ENCODE measurements around the gene CCDC171. TPM values are rescaled to one million over a fixed set of nuclear protein-coding genes. Genes with fewer than 3 reads are reported as not detected.

CCDC171 gene
- total and polyA plus RNA-seq, 4 donors: 0.13 to 1.1 (median 0.43) TPM

GRCh38 chr9:15612962-15613361, 60.1 kb downstream of the CCDC171 start (continued):
- TF ChIP-seq, protein P1, sequence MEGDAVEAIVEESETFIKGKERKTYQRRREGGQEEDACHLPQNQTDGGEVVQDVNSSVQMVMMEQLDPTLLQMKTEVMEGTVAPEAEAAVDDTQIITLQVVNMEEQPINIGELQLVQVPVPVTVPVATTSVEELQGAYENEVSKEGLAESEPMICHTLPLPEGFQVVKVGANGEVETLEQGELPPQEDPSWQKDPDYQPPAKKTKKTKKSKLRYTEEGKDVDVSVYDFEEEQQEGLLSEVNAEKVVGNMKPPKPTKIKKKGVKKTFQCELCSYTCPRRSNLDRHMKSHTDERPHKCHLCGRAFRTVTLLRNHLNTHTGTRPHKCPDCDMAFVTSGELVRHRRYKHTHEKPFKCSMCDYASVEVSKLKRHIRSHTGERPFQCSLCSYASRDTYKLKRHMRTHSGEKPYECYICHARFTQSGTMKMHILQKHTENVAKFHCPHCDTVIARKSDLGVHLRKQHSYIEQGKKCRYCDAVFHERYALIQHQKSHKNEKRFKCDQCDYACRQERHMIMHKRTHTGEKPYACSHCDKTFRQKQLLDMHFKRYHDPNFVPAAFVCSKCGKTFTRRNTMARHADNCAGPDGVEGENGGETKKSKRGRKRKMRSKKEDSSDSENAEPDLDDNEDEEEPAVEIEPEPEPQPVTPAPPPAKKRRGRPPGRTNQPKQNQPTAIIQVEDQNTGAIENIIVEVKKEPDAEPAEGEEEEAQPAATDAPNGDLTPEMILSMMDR (IDR thresholded peaks at IDR 0.05; ENCODE audit: low read depth, low read length, missing input control): no peak
- TF ChIP-seq JUND (IDR thresholded peaks at IDR 0.05) (no peak), HNF4G (IDR thresholded peaks at IDR 0.05) (no peak)
- TF ChIP-seq, protein P2, sequence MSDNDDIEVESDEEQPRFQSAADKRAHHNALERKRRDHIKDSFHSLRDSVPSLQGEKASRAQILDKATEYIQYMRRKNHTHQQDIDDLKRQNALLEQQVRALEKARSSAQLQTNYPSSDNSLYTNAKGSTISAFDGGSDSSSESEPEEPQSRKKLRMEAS (IDR thresholded peaks at IDR 0.05): no peak

DNA sequence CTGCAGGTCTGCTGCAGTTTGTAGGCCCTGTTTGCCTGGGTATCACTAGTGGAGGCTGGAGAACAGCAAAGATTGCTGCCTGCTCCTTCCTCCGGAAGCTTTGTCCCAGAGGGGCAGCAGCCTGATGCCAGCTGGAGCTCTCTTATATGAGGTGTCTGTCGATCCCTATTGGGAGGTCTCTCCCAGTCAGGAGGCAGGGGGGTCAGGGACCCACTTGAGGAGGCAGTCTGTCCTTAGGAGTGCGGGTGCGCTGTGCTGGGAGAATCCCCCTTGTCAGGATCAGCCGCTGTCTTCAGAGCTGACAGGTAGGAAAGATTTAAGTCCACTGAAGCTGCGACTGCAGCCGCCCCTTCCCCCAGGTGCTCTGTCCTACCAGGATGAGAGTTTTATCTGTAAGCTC, 64.9 kb downstream of the CCDC171 start:
- WGBS: 96% methylated on average over 7 of the region's 7 CpGs
- no peak for DNase-seq (ENCODE audit: low spot score)
- no peaks in the 10 kb centered on the region for H3K9me3 ChIP-seq (ENCODE audit: control insufficient read depth in 4 of 4, low read length in 3 of 4)
- H3K27me3 ChIP-seq (ENCODE audit: control insufficient read depth in 4 of 4, insufficient read depth in 4 of 4, low read length in 3 of 4): no peaks in the 10 kb centered on the region
- no peak overlapping the region for H3K4me3 ChIP-seq (ENCODE audit: low read depth in 1 of 3, low read length in 3 of 3)
- no peak overlapping the region for H3K27ac ChIP-seq (ENCODE audit: low read depth in 1 of 2, low read length in 2 of 2)
- H3K4me1 ChIP-seq (ENCODE audit: control insufficient read depth in 4 of 4, insufficient read depth in 4 of 4, low read length in 3 of 4): no peaks in the 10 kb centered on the region
- H3K9ac ChIP-seq (ENCODE audit: low read depth in 1 of 2, low read length in 2 of 2): no peak overlapping the region
- no peaks in the 10 kb centered on the region for H3K36me3 ChIP-seq (ENCODE audit: control insufficient read depth in 4 of 4, insufficient read depth in 3 of 4, low read depth in 1 of 4, low read length in 3 of 4)
- TF ChIP-seq, protein P1 (IDR thresholded peaks at IDR 0.05; ENCODE audit: low read depth, low read length, missing input control): no peak
- TF ChIP-seq HNF4A (conservative IDR thresholded peaks at IDR 0.05) (no peak), FOXA1 (IDR thresholded peaks at IDR 0.05) (no peak), GABPA (IDR thresholded peaks at IDR 0.05 in 1 of 2, conservative IDR thresholded peaks at IDR 0.05 in 1 of 2) (no peak), NR2F2 (IDR thresholded peaks at IDR 0.05) (no peak), TAF1 (conservative IDR thresholded peaks at IDR 0.05) (no peak), RXRA (IDR thresholded peaks at IDR 0.05) (no peak), SP1 (IDR thresholded peaks at IDR 0.05) (no peak), FOXA2 (IDR thresholded peaks at IDR 0.05) (no peak), YY1 (IDR thresholded peaks at IDR 0.05) (no peak), ZBTB33 (IDR thresholded peaks at IDR 0.05) (no peak), HNF4G (IDR thresholded peaks at IDR 0.05) (no peak), REST (IDR thresholded peaks at IDR 0.05) (no peak)

All from liver (tissue), 9 donors.